Omental fat pad (tissue), 4 donors: ENCODE results near the gene AHSP. TPM values are rescaled to one million over a fixed set of nuclear protein-coding genes. Genes with fewer than 3 reads are reported as not detected.
"Not testable (repeated sequence)": the region's sequence is repeated elsewhere in the genome, so short reads cannot be mapped to it uniquely, and the experiment has no call there.

Experiments
- ATAC-seq: fragments of 150-250 bp; one replicate; pipeline ENCODE4 v1.9.1; 2016; ENCODE audit warnings: mild to moderate bottlenecking, moderate library complexity; ENCODE audit not compliant: low FRiP score
- DNase-seq: peaks from one replicate; pipeline ENCODE4 v3.0.0-alpha.2; 2019; ENCODE audit warnings: low spot score
- total RNA-seq, 4 donors: library from RNA; depleted of rRNA; stranded (reverse); fragments of >200 nt; gene quantifications; one replicate each; pipeline ENCODE4 v1.1.0, GENCODE V29; 2016
- TF ChIP-seq, protein P1 (sequence below), 3 donors: fragments of 450-650 bp; IDR thresholded peaks; one replicate each; pipeline ENCODE4 v1.5.1; 2016 to 2017; ENCODE audit warnings: antibody characterized with exemption in 3 of 3, mild to moderate bottlenecking in 3 of 3, moderate library complexity in 2 of 3

AHSP gene
- total RNA-seq, 4 donors from 2014 or later, result not detected

DNA sequence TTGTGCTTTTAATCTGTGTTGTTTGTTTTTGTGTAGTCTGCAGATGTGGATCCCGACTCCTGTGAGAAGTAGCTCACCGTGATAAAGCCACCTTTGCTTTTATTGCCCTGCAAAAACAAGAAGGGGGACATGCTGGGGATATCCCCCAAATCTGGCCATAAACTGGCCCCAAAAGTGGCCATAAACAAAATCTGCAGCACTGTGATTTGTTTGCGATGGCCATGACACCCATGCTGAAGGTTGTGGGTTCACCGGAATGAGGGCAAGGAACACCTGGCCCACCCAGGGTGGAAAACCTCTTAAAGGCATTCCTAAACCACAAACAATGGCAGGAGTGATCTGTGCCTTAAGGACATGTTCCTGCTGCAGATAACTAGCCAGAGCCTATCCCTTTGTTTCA lies 15.1 kb downstream of the AHSP start:
- ATAC-seq (no peak), DNase-seq (no peak)
- TF ChIP-seq, protein P1, sequence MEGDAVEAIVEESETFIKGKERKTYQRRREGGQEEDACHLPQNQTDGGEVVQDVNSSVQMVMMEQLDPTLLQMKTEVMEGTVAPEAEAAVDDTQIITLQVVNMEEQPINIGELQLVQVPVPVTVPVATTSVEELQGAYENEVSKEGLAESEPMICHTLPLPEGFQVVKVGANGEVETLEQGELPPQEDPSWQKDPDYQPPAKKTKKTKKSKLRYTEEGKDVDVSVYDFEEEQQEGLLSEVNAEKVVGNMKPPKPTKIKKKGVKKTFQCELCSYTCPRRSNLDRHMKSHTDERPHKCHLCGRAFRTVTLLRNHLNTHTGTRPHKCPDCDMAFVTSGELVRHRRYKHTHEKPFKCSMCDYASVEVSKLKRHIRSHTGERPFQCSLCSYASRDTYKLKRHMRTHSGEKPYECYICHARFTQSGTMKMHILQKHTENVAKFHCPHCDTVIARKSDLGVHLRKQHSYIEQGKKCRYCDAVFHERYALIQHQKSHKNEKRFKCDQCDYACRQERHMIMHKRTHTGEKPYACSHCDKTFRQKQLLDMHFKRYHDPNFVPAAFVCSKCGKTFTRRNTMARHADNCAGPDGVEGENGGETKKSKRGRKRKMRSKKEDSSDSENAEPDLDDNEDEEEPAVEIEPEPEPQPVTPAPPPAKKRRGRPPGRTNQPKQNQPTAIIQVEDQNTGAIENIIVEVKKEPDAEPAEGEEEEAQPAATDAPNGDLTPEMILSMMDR (IDR thresholded peaks at IDR 0.05), result no peak

DNA sequence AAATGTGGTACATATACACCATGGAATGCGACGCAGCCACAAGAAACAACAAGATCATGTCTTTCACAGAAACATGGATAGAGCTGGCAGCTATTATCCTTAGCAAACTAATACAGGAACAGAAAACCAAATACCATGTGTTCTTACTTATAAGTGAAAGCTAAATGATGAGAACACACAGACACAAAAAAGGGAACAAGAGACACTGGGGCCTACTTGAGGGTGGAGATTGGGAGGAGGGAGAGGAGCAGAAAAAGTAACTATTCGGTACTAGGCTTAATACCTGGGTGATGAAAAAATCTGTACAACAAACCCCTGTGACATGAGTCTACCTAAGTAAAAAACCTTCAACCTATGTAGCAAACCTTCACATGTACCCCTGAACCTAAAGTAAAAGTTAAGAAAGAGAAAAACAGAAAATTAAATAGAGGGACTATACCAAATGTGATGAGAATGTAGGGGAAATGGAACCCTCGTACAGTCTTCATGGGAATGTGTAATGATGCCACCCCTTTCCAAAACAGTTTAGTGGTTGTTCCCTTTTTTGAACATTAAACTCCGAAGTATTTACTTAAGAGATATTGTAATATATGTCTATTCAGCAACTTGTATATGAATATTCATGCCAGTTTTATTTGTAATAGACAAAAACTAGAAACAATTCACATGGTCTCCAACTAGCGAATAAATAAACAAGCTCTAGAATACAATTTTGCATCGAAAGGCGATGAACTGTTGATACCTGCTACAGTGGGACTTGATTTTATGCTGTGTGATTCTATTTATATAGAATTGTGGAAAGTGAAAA lies 33.9 kb downstream of the AHSP start:
- TF ChIP-seq, protein P1 (IDR thresholded peaks at IDR 0.05), result no peak
- DNase-seq, result no peak
- no peak for ATAC-seq

DNA sequence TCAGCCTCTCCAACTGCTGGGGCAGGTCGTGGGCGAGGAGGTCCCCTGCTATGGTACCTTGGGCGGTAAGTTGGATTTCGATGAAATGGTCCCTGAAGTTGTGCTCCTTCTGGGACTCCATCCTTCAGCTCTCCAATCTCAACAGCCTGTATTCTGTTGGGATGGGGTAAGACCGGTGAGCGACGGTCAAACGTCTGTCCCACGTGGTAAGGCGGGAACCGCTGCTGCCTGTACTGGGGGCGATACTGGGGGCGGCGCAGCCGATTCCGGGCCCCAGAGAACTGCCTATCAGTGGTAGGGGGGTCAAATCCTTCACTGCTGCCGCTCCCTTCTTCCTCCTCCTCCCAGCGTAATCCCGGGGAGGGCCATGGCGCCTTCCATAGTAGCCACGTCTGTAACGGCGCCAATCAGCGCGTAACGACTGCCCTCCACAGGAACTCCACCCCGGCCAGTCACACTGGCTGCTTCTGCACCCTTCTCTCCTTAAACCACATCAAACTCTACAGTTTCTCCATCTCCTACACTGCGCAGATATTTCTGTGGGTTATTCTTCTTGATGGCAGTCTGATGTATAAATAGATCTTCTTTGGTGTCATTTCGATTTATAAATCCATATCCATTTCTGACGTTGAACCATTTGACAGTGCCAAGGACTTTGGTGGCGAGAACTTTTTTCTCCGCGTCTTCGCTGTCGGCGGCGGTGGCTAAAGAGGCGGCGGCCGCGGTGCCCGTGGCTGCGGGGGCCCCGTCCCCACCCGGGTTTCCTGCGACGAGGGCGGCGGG lies 41.1 kb downstream of the AHSP start:
- DNase-seq, result no peak
- TF ChIP-seq, protein P1 (IDR thresholded peaks at IDR 0.05), result no peak
- ATAC-seq, result peak; percentile 71

DNA sequence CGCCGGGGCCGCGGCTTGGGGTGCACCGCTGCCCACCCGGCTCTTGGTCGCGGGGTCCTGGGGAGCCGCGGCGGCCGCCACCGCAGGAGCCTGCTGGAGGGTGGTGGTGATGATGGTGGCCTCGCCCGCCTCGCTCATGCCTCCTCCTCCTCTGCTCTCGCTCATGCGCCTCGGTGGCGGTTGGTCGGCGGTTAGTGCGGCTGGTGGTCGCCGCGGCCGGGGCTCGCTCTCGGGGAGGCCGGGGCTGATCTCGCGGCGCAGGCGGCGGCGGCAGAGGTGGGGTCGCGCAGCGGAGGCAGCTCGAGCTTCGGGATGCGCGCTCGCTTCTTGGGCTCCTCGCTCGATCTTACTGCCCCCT lies 41.6 kb downstream of the AHSP start:
- DNase-seq (no peak), ATAC-seq (no peak)
- TF ChIP-seq, protein P1 (IDR thresholded peaks at IDR 0.05), result no peak

DNA sequence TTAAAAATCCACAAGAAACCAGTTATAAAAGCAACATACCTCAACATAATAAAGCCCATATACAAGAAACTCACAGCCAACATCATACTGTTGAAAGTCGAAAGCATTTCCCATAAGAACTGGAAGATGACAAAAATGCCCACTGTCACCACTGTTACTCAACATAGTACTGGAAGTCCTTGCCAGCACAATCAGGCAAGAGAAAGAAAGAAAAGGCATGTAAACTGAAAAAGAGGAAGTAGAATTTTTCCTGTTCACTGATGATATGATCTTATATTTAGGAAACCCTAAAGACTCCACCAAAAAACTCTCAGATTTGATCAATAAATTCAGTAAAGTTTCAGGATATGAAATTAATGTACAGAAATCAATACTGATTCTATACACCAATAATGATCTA lies 45.1 kb downstream of the AHSP start:
- TF ChIP-seq, protein P1 (IDR thresholded peaks at IDR 0.05), result no peak
- no peak for ATAC-seq
- DNase-seq, result no peak

DNA sequence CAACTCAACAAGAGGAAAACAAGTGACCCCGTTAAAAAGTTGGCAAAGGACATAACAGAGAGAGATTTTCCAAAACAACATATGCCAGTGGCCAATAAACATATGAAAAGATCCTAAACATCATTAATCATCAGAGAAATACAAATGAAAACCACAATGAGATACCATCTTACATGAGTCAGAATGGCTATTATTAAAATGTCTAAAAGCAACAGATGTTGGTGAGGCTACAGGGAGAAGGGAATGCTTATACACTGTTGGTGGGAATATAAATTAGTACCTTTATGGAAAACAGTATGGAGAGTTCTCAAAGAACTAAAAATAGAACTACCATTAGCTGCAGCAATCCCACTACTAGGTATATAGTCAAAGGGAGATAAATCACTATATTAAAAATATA lies 46.5 kb downstream of the AHSP start:
- not testable (repeated sequence) for ATAC-seq, DNase-seq

DNA sequence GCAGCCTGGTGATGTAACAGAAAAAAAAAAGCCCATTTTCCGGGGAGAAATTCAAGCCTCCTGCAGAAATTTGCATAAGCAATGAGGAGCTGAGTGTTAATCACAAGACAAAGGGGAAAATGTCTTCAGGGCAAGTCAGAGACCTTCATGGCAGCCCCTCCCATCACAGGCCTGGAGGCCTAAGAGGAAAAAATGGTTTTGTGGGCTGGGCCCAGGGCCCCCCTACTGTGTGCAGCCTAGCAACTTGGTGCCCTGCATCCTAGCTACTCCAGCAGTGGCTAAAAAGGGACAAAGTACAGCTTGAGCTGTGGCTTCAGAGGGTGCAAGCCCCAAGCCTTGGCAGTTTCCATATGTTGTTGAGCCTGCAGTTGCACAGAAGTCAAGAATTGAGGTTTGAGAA lies 49.7 kb downstream of the AHSP start:
- TF ChIP-seq, protein P1 (IDR thresholded peaks at IDR 0.05), result no peak
- no peak for ATAC-seq
- no peak for DNase-seq

Other genes starting within 250 kb of the AHSP start
- gene ITGAX, start 172.7 kb upstream of the AHSP start, total RNA-seq, result 100 to 1,000 TPM in 1 of 4 donors, 10 to 100 TPM in 3; 11.7 to 161 (median 27.0) TPM
- under 1 TPM in 3 of 4 donors, not detected in 1; 0.28 to 0.47 (median 0.36) TPM for gene ITGAD, start 134.6 kb upstream of the AHSP start, total RNA-seq
- not detected for gene COX6A2, start 99.5 kb upstream of the AHSP start, total RNA-seq
- gene ZNF843, start 85.1 kb upstream of the AHSP start, total RNA-seq, result 1 to 10 TPM in 3 of 4 donors, under 1 TPM in 1; 0.36 to 2.2 (median 1.5) TPM
- gene ARMC5, start 68.4 kb upstream of the AHSP start, total RNA-seq, result 10 to 100 TPM in 2 of 4 donors, 1 to 10 TPM in 2; 4.6 to 15.5 (median 10.0) TPM
- 10 to 100 TPM; 16.1 to 33.7 (median 18.9) TPM for gene TGFB1I1, start 55.7 kb upstream of the AHSP start, total RNA-seq
- not detected for gene SLC5A2, start 44.8 kb upstream of the AHSP start, total RNA-seq
- gene RUSF1, start 19.5 kb upstream of the AHSP start, total RNA-seq, result 10 to 100 TPM; 35.3 to 56.7 (median 48.9) TPM